ENCODE measurements around the gene CFLAR.

- no peak for TF ChIP-seq CTCF (IDR thresholded peaks at IDR 0.05)
- no peak for TF ChIP-seq POLR2A (IDR thresholded peaks at IDR 0.05)
Measured at GRCh38 chr2:201084863-201085262, 31.1 kb upstream of the CFLAR start.

Measured in Peyer's patch (tissue), 4 donors.